KMS-11 (cell line): ENCODE measurements around the gene CA7.

ENCODE experiments used
- H2AFZ ChIP-seq: fragments of 200-600 bp; sonication (generic); 2 replicates; pipeline ENCODE4 v1.6.1; 2016; ENCODE audit warnings: antibody characterized with exemption, mixed run types, low read depth
- H3K27ac ChIP-seq: fragments of 200-600 bp; sonication (generic); 2 replicates; pipeline ENCODE4 v1.6.1; 2016; ENCODE audit warnings: mild to moderate bottlenecking, mixed run types
- H3K27me3 ChIP-seq: fragments of 200-600 bp; sonication (generic); 2 replicates; pipeline ENCODE4 v1.6.1; 2017; ENCODE audit warnings: mild to moderate bottlenecking, low read depth, mixed run types, moderate library complexity; ENCODE audit not compliant: insufficient read depth
- H3K36me3 ChIP-seq: fragments of 200-600 bp; sonication (generic); 2 replicates; pipeline ENCODE4 v1.6.1; 2017; ENCODE audit warnings: mild to moderate bottlenecking, mixed run types; ENCODE audit not compliant: insufficient read depth
- H3K4me1 ChIP-seq: fragments of 200-600 bp; sonication (generic); 2 replicates; pipeline ENCODE4 v1.6.1; 2016; ENCODE audit warnings: mild to moderate bottlenecking, low read depth, mixed run types; ENCODE audit not compliant: poor library complexity, severe bottlenecking
- H3K4me2 ChIP-seq: fragments of 200-600 bp; sonication (generic); 2 replicates; pipeline ENCODE4 v1.7.0; 2016; ENCODE audit warnings: mild to moderate bottlenecking, mixed run types
- H3K4me3 ChIP-seq: fragments of 200-600 bp; sonication (generic); IDR thresholded peaks from 2 replicates; pipeline ENCODE4 v1.6.1; 2017; ENCODE audit warnings: low read depth, low read length, mixed read lengths; ENCODE audit not compliant: insufficient read depth
- H3K79me2 ChIP-seq: fragments of 200-600 bp; sonication (generic); 2 replicates; pipeline ENCODE4 v1.6.1; 2016; ENCODE audit warnings: low read depth, mixed run types; ENCODE audit not compliant: insufficient read depth
- H3K9ac ChIP-seq: fragments of 200-600 bp; sonication (generic); 2 replicates; pipeline ENCODE4 v1.6.1; 2016; ENCODE audit warnings: mild to moderate bottlenecking, mixed run types
- H4K20me1 ChIP-seq: fragments of 200-600 bp; sonication (generic); 2 replicates; pipeline ENCODE4 v1.6.1; 2016; ENCODE audit warnings: mild to moderate bottlenecking, mixed run types; ENCODE audit not compliant: insufficient read depth
- TF ChIP-seq, protein P1 (sequence below): fragments of 200-600 bp; sonication (generic); conservative IDR thresholded peaks from 2 replicates; pipeline ENCODE4 v1.6.1; 2017; ENCODE audit warnings: low read depth, mild to moderate bottlenecking, antibody characterized with exemption, low read length, moderate library complexity, mixed read lengths

CA7 gene

DNA sequence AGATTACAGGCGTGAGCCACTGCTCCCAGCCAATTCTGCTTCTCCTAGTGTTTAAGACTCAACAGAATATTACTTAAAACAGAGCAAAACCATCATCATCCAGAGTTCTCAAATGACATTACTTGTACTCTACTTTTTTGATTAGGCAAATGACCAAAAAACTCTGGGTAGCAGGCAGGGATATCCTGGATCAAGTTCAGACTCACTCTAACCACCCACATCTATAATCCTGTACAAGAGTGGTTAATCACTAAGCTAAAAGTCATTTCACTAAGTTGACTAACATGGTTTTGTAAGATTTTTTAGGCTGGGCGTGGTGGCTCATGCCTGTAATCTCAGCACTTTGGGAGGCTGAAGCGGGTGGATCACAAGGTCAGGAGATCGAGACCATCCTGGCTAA, 20.2 kb upstream of the CA7 start:
- no peak overlapping the region for H3K4me2 ChIP-seq
- no peaks in the 10 kb centered on the region for H4K20me1 ChIP-seq
- peaks cover 24% of the 10 kb centered on the region; the same call in 1 of the 2 replicates for H3K79me2 ChIP-seq

DNA sequence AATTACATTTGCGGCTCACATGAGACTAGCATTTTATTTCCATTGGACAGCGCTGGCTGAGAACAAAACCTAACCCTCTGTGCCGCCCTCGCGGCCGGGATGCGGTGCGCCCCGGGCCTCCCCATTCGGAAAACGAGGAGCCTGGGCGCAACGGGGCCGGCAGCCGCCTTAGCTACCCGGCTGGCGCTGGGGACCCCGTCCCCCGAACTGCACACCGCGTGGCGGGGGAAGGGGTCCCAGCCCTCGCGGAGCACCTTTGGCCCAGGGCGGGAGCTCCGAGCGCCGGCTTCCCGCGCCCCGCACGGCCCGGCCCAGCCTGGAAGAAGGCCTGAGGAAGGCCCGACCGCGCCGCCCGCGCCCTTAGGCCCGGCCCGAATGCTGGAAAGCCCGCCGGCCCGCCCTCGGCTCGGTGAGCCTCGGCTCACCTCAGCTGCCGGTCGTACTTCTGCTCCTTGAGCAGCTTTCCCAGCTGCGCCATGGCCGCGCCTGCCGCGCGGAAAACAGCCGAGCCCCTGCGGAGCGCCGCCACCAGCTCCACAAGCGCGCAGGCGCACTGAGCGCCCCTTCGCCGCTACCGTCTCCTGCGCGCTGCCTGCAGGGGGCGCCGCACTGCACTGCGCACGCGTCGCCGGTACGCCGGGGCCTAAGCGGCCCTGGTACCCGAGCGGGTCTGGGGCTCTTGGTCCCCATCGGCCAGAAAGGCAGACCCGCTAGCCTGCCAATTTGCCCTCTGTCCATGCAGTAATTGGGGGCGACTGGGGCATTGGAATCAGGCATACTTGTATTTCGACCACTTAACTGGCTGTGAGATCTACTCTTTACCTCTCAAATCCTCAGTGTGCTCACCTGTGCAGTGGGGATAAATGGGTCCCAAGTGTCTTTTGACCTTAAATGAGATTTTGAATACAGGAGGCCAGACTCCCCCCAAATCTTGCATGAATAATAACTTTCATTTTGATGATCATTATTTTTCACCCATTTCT, 13.5 kb upstream of the CA7 start, which contains the start of gene NAE1:
NAE1 (minus strand) TSS at position 555 of the 983 bp plus-strand sequence; CDS start at position 478, 77 bp downstream.
- H3K27me3 ChIP-seq = no peaks in the 10 kb centered on the region
- peaks cover 39% of the 10 kb centered on the region for H3K79me2 ChIP-seq
- H3K4me2 ChIP-seq = peak within 1 kb of the TSS; percentile 87
- H3K36me3 ChIP-seq = no peaks in the 10 kb centered on the region
- peak within 1 kb of the TSS; percentile 93 for H3K9ac ChIP-seq
- peak within 1 kb of the TSS; percentile 60 for H2AFZ ChIP-seq
- no peak within 1 kb of the TSS for H3K4me3 ChIP-seq
- peak within 1 kb of the TSS; percentile 68 for H3K27ac ChIP-seq
- no peaks in the 10 kb centered on the region for H4K20me1 ChIP-seq
- TF ChIP-seq, protein P1, sequence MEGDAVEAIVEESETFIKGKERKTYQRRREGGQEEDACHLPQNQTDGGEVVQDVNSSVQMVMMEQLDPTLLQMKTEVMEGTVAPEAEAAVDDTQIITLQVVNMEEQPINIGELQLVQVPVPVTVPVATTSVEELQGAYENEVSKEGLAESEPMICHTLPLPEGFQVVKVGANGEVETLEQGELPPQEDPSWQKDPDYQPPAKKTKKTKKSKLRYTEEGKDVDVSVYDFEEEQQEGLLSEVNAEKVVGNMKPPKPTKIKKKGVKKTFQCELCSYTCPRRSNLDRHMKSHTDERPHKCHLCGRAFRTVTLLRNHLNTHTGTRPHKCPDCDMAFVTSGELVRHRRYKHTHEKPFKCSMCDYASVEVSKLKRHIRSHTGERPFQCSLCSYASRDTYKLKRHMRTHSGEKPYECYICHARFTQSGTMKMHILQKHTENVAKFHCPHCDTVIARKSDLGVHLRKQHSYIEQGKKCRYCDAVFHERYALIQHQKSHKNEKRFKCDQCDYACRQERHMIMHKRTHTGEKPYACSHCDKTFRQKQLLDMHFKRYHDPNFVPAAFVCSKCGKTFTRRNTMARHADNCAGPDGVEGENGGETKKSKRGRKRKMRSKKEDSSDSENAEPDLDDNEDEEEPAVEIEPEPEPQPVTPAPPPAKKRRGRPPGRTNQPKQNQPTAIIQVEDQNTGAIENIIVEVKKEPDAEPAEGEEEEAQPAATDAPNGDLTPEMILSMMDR = peak; percentile 85
- peaks cover 15% of the 10 kb centered on the region for H3K4me1 ChIP-seq

More for the DNA sequence above, 20.2 kb upstream of the CA7 start:
- Histone ChIP-seq H3K4me3 (no peak overlapping the region), H3K4me1 (peaks cover 3% of the 10 kb centered on the region), H3K36me3 (peaks cover 9% of the 10 kb centered on the region; the same call in 1 of the 2 replicates), H3K27ac (no peak overlapping the region), H3K9ac (no peak overlapping the region), H2AFZ (no peak overlapping the region), H3K27me3 (no peaks in the 10 kb centered on the region)
- TF ChIP-seq, protein P1 = no peak

DNA sequence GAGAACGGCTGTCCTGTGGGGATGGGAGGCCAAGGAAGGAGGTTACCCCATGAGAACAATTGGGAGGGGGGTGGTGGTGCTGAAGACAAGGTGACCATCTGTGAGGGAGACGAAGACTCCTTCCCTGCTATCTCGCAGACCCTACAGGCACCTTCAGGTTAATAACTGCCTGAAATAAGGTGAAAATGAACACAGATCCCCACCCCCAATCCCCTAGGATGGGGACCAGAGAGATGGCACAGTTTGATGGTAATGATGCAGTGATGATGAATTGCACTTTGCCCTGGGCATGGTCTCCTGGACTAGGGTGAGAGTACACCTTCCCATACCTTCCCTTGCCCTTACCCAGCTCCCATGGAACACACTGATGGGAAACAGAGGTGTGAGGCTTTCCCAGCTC, 12.0 kb upstream of the CA7 start:
- TF ChIP-seq, protein P1 = no peak
- no peak overlapping the region for H2AFZ ChIP-seq
- H4K20me1 ChIP-seq = no peaks in the 10 kb centered on the region
- H3K27ac ChIP-seq = no peak overlapping the region
- H3K4me2 ChIP-seq = no peak overlapping the region
- H3K27me3 ChIP-seq = no peaks in the 10 kb centered on the region
- H3K79me2 ChIP-seq = peaks cover 29% of the 10 kb centered on the region
- H3K36me3 ChIP-seq = no peaks in the 10 kb centered on the region
- H3K9ac ChIP-seq = no peak overlapping the region
- peaks cover 15% of the 10 kb centered on the region for H3K4me1 ChIP-seq
- H3K4me3 ChIP-seq = no peak overlapping the region

DNA sequence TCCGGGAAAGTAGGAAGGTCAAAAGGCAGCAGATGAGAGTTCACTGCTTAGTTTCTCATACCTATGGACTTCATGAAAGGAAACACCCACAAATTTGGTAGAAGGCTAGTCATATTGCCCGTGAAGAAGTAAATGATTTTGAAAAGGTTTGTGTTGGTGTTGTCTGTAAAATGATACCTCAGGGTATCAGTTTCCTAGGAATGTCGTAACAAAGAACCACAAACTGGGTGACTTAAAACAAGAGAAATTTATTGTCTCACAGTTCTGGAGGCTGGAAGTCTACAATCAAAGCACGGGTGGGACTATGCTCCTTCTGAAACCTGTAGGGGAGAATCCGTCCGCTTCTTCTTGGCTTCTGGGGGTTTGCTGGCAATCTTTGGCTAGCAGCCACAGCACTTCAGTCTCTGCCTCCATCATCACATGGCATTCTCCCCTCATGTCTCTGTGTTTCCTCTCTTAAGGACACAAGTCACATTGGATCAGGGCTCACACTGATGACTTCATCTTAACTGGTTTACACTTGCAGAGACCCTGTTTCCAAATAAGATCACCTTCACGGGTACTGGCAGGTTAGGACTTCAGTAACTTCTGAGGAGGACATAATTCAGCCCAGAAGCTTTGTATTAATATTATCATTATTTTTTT, 11.4 kb upstream of the CA7 start:
- Histone ChIP-seq H3K27ac (no peak overlapping the region), H3K4me3 (no peak overlapping the region), H3K4me1 (peaks cover 15% of the 10 kb centered on the region), H3K79me2 (peaks cover 25% of the 10 kb centered on the region), H3K9ac (no peak overlapping the region), H3K27me3 (no peaks in the 10 kb centered on the region), H3K36me3 (no peaks in the 10 kb centered on the region), H2AFZ (no peak overlapping the region), H3K4me2 (no peak overlapping the region), H4K20me1 (no peaks in the 10 kb centered on the region)
- TF ChIP-seq, protein P1 = no peak
